ENCODE results near the gene LENG8. TPM values are rescaled to one million over a fixed set of nuclear protein-coding genes. Genes with fewer than 3 reads are reported as not detected.

The LENG8 gene
- total and polyA plus RNA-seq, 7 donors: 13.6 to 286 (median 81.3) TPM

GRCh38 chr19:54481326-54481930 lies 32.4 kb downstream of the LENG8 start:
- Histone ChIP-seq H3K4me3 (no peak overlapping the region), H3K36me3 (no peaks in the 10 kb centered on the region), H3K27me3 (peaks cover 0 to 33% (median 0%) of the 10 kb centered on the region in 3 donors), H3K4me1 (no peaks in the 10 kb centered on the region), H3K9me3 (no peaks in the 10 kb centered on the region), H3K27ac (no peak overlapping the region)
- DNase-seq: no peak
- TF ChIP-seq CTCF (IDR thresholded peaks at IDR 0.05) (peak in 3 of 4 experiments; percentile 26 to 49 (median 36)), POLR2A (IDR thresholded peaks at IDR 0.05) (no peak)
- WGBS, 2 donors: 10 to 12% methylated on average over 16 of the region's 16 CpGs
- intact Hi-C loops (cut with DNase I): loop anchor here (10.0 kb wide), 1 partner anchor 193 kb away; no protein-coding TSS in a partner anchor

- TF ChIP-seq CTCF (IDR thresholded peaks at IDR 0.05) (no peak), POLR2AphosphoS5 (IDR thresholded peaks at IDR 0.05) (no peak), EP300 (IDR thresholded peaks at IDR 0.05) (no peak), POLR2A (IDR thresholded peaks at IDR 0.05) (no peak)
- H3K4me3 ChIP-seq: no peak overlapping the region
Observed at GRCh38 chr19:54482889-54483288, 33.9 kb downstream of the LENG8 start.

GRCh38 chr19:54484451-54484850 lies 35.5 kb downstream of the LENG8 start:
- Histone ChIP-seq H3K4me3 (no peak overlapping the region), H3K4me1 (no peaks in the 10 kb centered on the region), H3K36me3 (no peaks in the 10 kb centered on the region), H3K27me3 (peaks cover 0 to 16% (median 0%) of the 10 kb centered on the region in 3 donors), H3K27ac (no peak overlapping the region), H3K9me3 (no peaks in the 10 kb centered on the region)
- TF ChIP-seq CTCF (IDR thresholded peaks at IDR 0.05) (no peak), POLR2A (IDR thresholded peaks at IDR 0.05) (no peak), POLR2AphosphoS5 (IDR thresholded peaks at IDR 0.05) (no peak), EP300 (IDR thresholded peaks at IDR 0.05) (no peak)
- intact Hi-C loops (cut with DNase I): loop anchor here (10.0 kb wide), 1 partner anchor 190 kb away; no protein-coding TSS in a partner anchor
- no peak for DNase-seq
- WGBS, 2 donors: 77 to 85% methylated on average over 10 of the region's 10 CpGs

More at GRCh38 chr19:54482889-54483288, 33.9 kb downstream of the LENG8 start:
- intact Hi-C loops (cut with DNase I): loop anchor here (10.0 kb wide), 1 partner anchor 192 kb away; no protein-coding TSS in a partner anchor
- Histone ChIP-seq H3K27ac (no peak overlapping the region), H3K27me3 (peaks cover 0 to 30% (median 0%) of the 10 kb centered on the region in 3 donors), H3K4me1 (no peaks in the 10 kb centered on the region), H3K9me3 (no peaks in the 10 kb centered on the region), H3K36me3 (no peaks in the 10 kb centered on the region)
- DNase-seq: no peak
- WGBS, 2 donors: 40 to 47% methylated on average over 3 of the region's 3 CpGs

- Histone ChIP-seq H3K9me3 (no peaks in the 10 kb centered on the region), H3K36me3 (no peaks in the 10 kb centered on the region), H3K27ac (no peak overlapping the region), H3K4me1 (no peaks in the 10 kb centered on the region), H3K27me3 (peaks cover 0 to 3% (median 0%) of the 10 kb centered on the region in 3 donors), H3K4me3 (no peak overlapping the region)
- 73 to 74% methylated on average over 5 of the region's 5 CpGs for WGBS, 2 donors
- intact Hi-C loops (cut with DNase I): loop anchor here (10.0 kb wide), 1 partner anchor 189 kb away; no protein-coding TSS in a partner anchor
- TF ChIP-seq POLR2A (IDR thresholded peaks at IDR 0.05) (no peak), POLR2AphosphoS5 (IDR thresholded peaks at IDR 0.05) (no peak), CTCF (IDR thresholded peaks at IDR 0.05) (no peak), EP300 (IDR thresholded peaks at IDR 0.05) (no peak)
- no peak for DNase-seq
Observed at GRCh38 chr19:54485851-54486250, 36.9 kb downstream of the LENG8 start.
